DMS79 (cell line): ENCODE results near the gene CAMK2D.

Source experiments
- DNase-seq: peaks from one replicate; lab custom pipeline; 2025; lab: John Stamatoyannopoulos, UW

CAMK2D gene

GRCh38 chr4:113762186-113763028 lies 869 bp upstream of the CAMK2D start:
- DNase-seq = peak; percentile 66

- DNase-seq = no peak
Measured at GRCh38 chr4:113760795-113761619, 531 bp downstream of the CAMK2D start.

GRCh38 chr4:113760094-113760794 lies 1.3 kb downstream of the CAMK2D start:
- DNase-seq = peak; percentile 12

GRCh38 chr4:113759696-113760093 lies 1.8 kb downstream of the CAMK2D start:
- no peak for DNase-seq

GRCh38 chr4:113758372-113758771 lies 3.2 kb downstream of the CAMK2D start:
- DNase-seq = no peak

- DNase-seq = no peak
Measured at GRCh38 chr4:113757486-113757885, 4.1 kb downstream of the CAMK2D start.

- no peak for DNase-seq
Measured at GRCh38 chr4:113756005-113756410, 5.5 kb downstream of the CAMK2D start.

- DNase-seq = no peak
Measured at GRCh38 chr4:113750734-113751133, 10.8 kb downstream of the CAMK2D start.

GRCh38 chr4:113750296-113750695 lies 11.2 kb downstream of the CAMK2D start:
- no peak for DNase-seq

GRCh38 chr4:113749178-113749577 lies 12.4 kb downstream of the CAMK2D start:
- DNase-seq = no peak

- no peak for DNase-seq
Measured at GRCh38 chr4:113747949-113748348, 13.6 kb downstream of the CAMK2D start.

GRCh38 chr4:113745711-113746110 lies 15.8 kb downstream of the CAMK2D start:
- DNase-seq = no peak

- no peak for DNase-seq
Measured at GRCh38 chr4:113744667-113745240, 16.8 kb downstream of the CAMK2D start.

GRCh38 chr4:113743690-113744089 lies 17.8 kb downstream of the CAMK2D start:
- no peak for DNase-seq

GRCh38 chr4:113742643-113743042 lies 18.9 kb downstream of the CAMK2D start:
- no peak for DNase-seq

GRCh38 chr4:113741956-113742355 lies 19.6 kb downstream of the CAMK2D start:
- DNase-seq = no peak

- DNase-seq = no peak
Measured at GRCh38 chr4:113740857-113741379, 20.6 kb downstream of the CAMK2D start.

- no peak for DNase-seq
Measured at GRCh38 chr4:113739197-113739596, 22.3 kb downstream of the CAMK2D start.

GRCh38 chr4:113738251-113738650 lies 23.3 kb downstream of the CAMK2D start:
- DNase-seq = no peak

- DNase-seq = no peak
Measured at GRCh38 chr4:113733685-113734084, 27.9 kb downstream of the CAMK2D start.

- DNase-seq = no peak
Measured at GRCh38 chr4:113732967-113733527, 28.5 kb downstream of the CAMK2D start.
